Breast epithelium (tissue), 3 donors: ENCODE data around the gene TGFBI.

ENCODE experiments used
- POLR2A ChIP-seq: fragments of 450-650 bp; IDR thresholded peaks from one replicate; pipeline ENCODE4 v1.6.1; 2016; ENCODE audit warnings: antibody characterized with exemption, mild to moderate bottlenecking, moderate library complexity
- TF ChIP-seq, protein P1 (sequence below), 3 donors: fragments of 450-650 bp; IDR thresholded peaks; one replicate each; pipeline ENCODE4 v1.5.1; 2016 to 2017; ENCODE audit warnings: antibody characterized with exemption in 3 of 3, mild to moderate bottlenecking in 3 of 3, moderate library complexity in 3 of 3

DNA sequence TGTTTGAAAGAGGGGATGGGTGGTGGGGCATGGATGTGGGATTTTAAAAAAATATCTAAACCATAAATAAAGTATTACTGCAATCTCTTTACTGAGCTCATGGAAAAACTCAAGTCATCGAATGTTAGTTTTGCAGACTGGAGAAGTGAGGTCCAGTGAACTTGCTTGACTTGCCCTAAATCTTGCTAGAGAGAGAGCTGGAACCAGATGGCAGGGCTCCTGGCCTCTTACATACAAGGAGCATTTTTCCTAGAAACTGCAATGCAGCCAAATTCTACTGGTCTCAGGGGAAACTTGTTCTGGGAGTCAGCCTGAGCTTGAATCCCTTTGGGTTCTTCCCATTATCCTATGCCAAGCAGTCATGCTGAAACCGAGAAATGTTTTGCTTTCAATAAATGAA, 2.9 kb upstream of the TGFBI start:
- TF ChIP-seq, protein P1, sequence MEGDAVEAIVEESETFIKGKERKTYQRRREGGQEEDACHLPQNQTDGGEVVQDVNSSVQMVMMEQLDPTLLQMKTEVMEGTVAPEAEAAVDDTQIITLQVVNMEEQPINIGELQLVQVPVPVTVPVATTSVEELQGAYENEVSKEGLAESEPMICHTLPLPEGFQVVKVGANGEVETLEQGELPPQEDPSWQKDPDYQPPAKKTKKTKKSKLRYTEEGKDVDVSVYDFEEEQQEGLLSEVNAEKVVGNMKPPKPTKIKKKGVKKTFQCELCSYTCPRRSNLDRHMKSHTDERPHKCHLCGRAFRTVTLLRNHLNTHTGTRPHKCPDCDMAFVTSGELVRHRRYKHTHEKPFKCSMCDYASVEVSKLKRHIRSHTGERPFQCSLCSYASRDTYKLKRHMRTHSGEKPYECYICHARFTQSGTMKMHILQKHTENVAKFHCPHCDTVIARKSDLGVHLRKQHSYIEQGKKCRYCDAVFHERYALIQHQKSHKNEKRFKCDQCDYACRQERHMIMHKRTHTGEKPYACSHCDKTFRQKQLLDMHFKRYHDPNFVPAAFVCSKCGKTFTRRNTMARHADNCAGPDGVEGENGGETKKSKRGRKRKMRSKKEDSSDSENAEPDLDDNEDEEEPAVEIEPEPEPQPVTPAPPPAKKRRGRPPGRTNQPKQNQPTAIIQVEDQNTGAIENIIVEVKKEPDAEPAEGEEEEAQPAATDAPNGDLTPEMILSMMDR (IDR thresholded peaks at IDR 0.05) = no peak
- TF ChIP-seq POLR2A = no peak
